ENCODE data around the gene WDR19. TPM values are rescaled to one million over a fixed set of nuclear protein-coding genes. Genes with fewer than 3 reads are reported as not detected.

The WDR19 gene
- total RNA-seq, 1 experiment from 2014 or later: 14.9 TPM

DNA sequence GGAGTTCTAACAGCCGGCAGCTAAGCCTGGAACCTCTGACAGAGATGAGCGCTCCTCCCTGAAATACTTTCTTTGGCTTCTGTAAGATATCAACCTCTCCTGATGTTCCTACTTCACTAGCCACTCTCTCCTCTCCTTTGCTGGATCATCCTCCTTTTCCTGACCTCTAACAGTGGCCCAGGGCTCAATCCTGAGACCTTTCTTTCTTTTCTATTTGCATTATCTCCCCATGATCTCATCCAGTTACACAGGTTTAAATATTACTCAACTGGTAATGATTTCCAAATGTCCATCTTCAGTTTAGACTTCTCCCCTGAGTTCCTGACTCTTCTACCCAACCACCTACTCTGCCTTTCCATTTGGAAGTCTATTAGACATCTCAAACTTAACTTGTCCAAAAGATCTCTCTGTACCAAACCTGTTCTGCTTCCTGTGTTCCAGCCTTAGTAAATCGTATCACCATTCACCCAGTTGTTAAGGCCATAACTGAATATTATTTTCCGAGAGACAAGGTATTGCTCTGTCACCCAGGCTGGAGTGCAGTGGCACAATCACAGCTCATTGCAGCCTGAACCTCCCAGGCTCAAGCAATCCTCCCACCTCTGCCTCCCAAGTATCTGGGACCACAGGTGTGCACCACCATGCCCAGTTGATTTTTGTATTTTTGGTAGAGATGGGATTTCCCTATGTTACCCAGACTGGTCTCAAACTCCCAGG is 142.7 kb downstream of the WDR19 start:
- Mint-ChIP-seq H3K9me3 (ENCODE audit: low read depth, unreplicated experiment) (no peaks in the 10 kb centered on the region), H3K36me3 (ENCODE audit: insufficient read depth, unreplicated experiment) (peaks cover 6% of the 10 kb centered on the region), H3K27ac (ENCODE audit: unreplicated experiment) (peak overlapping the region; percentile 73), H3K4me3 (ENCODE audit: low read depth, unreplicated experiment) (no peak overlapping the region), H3K27me3 (ENCODE audit: unreplicated experiment) (no peaks in the 10 kb centered on the region), H3K4me1 (ENCODE audit: low read depth, unreplicated experiment) (peaks cover 16% of the 10 kb centered on the region)
- DNase-seq: no peak
- TF ChIP-seq, protein P1, sequence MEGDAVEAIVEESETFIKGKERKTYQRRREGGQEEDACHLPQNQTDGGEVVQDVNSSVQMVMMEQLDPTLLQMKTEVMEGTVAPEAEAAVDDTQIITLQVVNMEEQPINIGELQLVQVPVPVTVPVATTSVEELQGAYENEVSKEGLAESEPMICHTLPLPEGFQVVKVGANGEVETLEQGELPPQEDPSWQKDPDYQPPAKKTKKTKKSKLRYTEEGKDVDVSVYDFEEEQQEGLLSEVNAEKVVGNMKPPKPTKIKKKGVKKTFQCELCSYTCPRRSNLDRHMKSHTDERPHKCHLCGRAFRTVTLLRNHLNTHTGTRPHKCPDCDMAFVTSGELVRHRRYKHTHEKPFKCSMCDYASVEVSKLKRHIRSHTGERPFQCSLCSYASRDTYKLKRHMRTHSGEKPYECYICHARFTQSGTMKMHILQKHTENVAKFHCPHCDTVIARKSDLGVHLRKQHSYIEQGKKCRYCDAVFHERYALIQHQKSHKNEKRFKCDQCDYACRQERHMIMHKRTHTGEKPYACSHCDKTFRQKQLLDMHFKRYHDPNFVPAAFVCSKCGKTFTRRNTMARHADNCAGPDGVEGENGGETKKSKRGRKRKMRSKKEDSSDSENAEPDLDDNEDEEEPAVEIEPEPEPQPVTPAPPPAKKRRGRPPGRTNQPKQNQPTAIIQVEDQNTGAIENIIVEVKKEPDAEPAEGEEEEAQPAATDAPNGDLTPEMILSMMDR (IDR thresholded peaks at IDR 0.05; ENCODE audit: unreplicated experiment): no peak
- intact Hi-C loops (cut with micrococcal nuclease; ENCODE audit: unreplicated experiment): no loop called here
- no TSS peak for BruUV-seq (replicated peaks)
- CTCF ChIA-PET: no interaction called here

DNA sequence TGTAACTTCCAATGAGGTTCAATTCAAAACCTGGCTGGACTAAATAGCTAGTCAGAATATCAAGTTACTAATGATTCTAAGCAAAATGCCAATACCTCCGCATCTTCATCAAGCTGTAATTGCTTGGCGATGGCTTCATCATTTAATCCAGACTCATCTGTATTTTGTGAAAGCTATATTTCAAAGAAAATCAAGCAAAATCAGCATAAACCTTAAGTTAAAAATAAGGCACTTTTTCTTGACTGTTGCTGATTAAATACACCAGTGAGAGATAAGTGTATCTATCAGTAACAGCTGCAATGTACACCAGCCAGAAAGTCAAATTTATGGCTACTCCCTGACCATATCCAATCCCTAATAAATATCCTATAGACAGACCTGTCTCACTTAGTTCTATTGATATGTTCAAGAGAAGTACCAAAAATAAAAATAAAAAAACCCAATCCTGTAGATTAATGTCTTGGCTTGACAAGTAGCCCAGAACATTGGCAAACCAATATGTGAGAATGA is 144.2 kb downstream of the WDR19 start:
- intact Hi-C loops (cut with micrococcal nuclease; ENCODE audit: unreplicated experiment): no loop called here
- Mint-ChIP-seq H3K4me1 (ENCODE audit: low read depth, unreplicated experiment) (peaks cover 16% of the 10 kb centered on the region), H3K4me3 (ENCODE audit: low read depth, unreplicated experiment) (no peak overlapping the region), H3K27ac (ENCODE audit: unreplicated experiment) (no peak overlapping the region), H3K36me3 (ENCODE audit: insufficient read depth, unreplicated experiment) (peaks cover 6% of the 10 kb centered on the region), H3K9me3 (ENCODE audit: low read depth, unreplicated experiment) (no peaks in the 10 kb centered on the region), H3K27me3 (ENCODE audit: unreplicated experiment) (no peaks in the 10 kb centered on the region)
- DNase-seq: no peak
- BruUV-seq (replicated peaks): no TSS peak
- TF ChIP-seq, protein P1 (IDR thresholded peaks at IDR 0.05; ENCODE audit: unreplicated experiment): no peak
- CTCF ChIA-PET: no interaction called here

DNA sequence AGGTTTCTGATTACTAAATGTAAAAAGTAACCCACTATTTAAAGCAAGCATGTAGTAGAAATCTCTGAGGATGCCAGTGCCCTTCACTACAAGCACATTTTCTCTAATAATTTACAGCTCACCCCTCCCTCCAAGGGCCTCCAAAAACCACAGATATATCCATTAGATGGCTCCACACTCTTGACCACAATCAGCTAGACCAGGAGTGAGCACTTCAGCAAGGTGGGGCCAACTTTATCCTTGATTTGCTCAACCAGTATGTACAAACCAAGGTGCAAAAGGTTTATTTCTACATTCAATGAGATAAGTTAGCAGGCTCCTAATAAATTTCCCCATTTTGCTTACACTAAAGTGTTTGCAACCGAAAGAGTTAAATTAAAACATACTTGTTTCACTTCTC is 148.0 kb downstream of the WDR19 start:
- Mint-ChIP-seq H3K27ac (ENCODE audit: unreplicated experiment) (no peak overlapping the region), H3K36me3 (ENCODE audit: insufficient read depth, unreplicated experiment) (peaks cover 6% of the 10 kb centered on the region), H3K9me3 (ENCODE audit: low read depth, unreplicated experiment) (no peaks in the 10 kb centered on the region), H3K4me1 (ENCODE audit: low read depth, unreplicated experiment) (peaks cover 4% of the 10 kb centered on the region), H3K27me3 (ENCODE audit: unreplicated experiment) (no peaks in the 10 kb centered on the region), H3K4me3 (ENCODE audit: low read depth, unreplicated experiment) (no peak overlapping the region)
- CTCF ChIA-PET: interaction anchor here (0.5 kb wide), 1 partner anchor 614 kb away, joined by 4 read pairs; no protein-coding TSS in a partner anchor
- TF ChIP-seq, protein P1 (IDR thresholded peaks at IDR 0.05; ENCODE audit: unreplicated experiment): no peak
- BruUV-seq (replicated peaks): no TSS peak
- intact Hi-C loops (cut with micrococcal nuclease; ENCODE audit: unreplicated experiment): no loop called here
- no peak for DNase-seq

DNA sequence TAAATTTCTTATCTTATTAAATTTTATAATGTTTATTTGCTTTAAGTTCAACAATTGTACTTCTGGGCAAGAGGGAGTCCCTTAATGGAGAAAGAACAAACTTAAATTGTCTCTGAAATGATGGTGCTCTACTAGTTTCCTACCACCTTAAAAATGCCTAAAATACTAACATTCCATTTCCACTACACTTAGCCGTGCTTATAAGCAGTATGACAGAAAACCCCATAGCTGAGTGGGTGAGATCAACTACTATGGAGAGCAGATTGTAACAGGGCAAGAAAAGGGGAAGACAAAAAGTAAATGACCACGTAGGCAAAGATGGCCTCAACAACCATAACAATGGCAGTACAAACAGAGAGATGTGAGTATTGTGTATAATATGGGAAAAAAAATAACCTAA is 148.9 kb downstream of the WDR19 start:
- Mint-ChIP-seq H3K4me1 (ENCODE audit: low read depth, unreplicated experiment) (no peaks in the 10 kb centered on the region), H3K36me3 (ENCODE audit: insufficient read depth, unreplicated experiment) (peaks cover 6% of the 10 kb centered on the region), H3K27me3 (ENCODE audit: unreplicated experiment) (no peaks in the 10 kb centered on the region), H3K4me3 (ENCODE audit: low read depth, unreplicated experiment) (no peak overlapping the region), H3K27ac (ENCODE audit: unreplicated experiment) (no peak overlapping the region), H3K9me3 (ENCODE audit: low read depth, unreplicated experiment) (no peaks in the 10 kb centered on the region)
- intact Hi-C loops (cut with micrococcal nuclease; ENCODE audit: unreplicated experiment): no loop called here
- BruUV-seq (replicated peaks): no TSS peak
- TF ChIP-seq, protein P1 (IDR thresholded peaks at IDR 0.05; ENCODE audit: unreplicated experiment): no peak
- no peak for DNase-seq
- CTCF ChIA-PET: no interaction called here

Other genes starting within 250 kb of the WDR19 start
- 10.4 and 14.1 TPM in 2 replicates for gene TMEM156, start 150.1 kb upstream of the WDR19 start, total RNA-seq (2022)
- 38.9 and 57.4 TPM in 2 replicates for gene KLHL5, start 120.3 kb upstream of the WDR19 start, total RNA-seq (2022)
- 33.3 and 37.0 TPM in 2 replicates for gene RFC1, start 183.8 kb downstream of the WDR19 start, total RNA-seq (2022)
- gene KLB, start 224.4 kb downstream of the WDR19 start, total RNA-seq (2022): 0.07 and 0.09 TPM in 2 replicates